Measurements from ENCODE around the gene ITFG2.

DNA sequence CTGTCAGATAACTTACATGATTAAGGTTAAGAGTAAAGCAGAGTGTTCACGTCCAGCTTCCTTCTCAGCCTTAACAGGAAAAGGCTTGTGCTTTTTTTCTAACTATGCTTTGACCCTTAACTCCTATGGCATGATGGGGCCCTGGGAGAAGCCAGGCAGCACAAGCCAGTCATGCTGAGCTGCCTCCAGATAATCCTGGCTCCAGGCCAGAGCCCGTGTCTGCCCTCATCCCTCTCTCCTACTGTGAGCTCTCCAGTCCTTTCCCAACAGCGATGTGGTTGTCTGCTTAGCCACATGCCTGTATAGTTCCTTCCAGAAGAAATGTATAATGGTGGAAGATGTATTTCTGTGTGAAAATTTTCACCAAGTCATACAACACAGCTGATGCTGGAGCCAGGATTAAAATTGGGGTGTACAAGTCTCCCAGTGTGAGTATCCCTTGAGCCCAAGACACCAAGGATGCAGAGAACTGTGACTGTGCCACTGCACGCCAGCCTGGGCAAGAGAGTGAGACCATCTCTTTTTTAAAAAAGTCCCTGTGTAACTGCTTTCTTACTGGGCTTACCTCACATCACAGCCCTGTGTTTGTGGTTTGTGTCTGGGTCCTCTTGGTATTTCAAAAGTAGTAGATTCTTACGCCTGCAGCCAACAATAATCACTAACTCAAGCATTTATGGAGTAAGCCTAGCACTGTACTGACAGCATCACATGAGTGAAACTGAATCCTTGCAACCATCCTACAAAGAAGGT is 7.9 kb upstream of the ITFG2 start:
- no peak for TF ChIP-seq ZNF274 (IDR thresholded peaks at IDR 0.05; ENCODE audit: low read depth, low read length)
- no peak for TF ChIP-seq YY1 (IDR thresholded peaks at IDR 0.05; ENCODE audit: insufficient read depth, insufficient read length)

Data from NT2/D1 (cell line).